IMR-90 (cell line): ENCODE results near the gene ANKUB1. TPM values are rescaled to one million over a fixed set of nuclear protein-coding genes. Genes with fewer than 3 reads are reported as not detected.

Source experiments
- ATAC-seq: fragments of 200-7000 bp; cut with Tn5 transposase; 2 replicates; pipeline ENCODE4 v1.9.1; 2020; ENCODE audit warnings: low read depth, mild to moderate bottlenecking, moderate library complexity
- BruUV-seq: library from RNA; stranded (reverse); fragments of 400-500 nt; replicated peaks from 2 replicates; lab custom pipeline; 2021; lab: Mats Ljungman, UMichigan
- CTCF ChIA-PET: fragments of 300-600 bp; formaldehyde crosslinking; extraction: SDS; loops from one replicate; lab custom pipeline; 2021; ENCODE audit warnings: antibody characterized with exemption; lab: Yijun Ruan, JAX
- POLR2A ChIA-PET: fragments of 300-600 bp; sonication (Branson Sonifier 250); formaldehyde crosslinking; loops from one replicate; lab custom pipeline; 2022; ENCODE audit warnings: antibody characterized with exemption; ENCODE audit not compliant: unreplicated experiment; lab: Charles Lee
- DNase-seq: peaks from one replicate; pipeline ENCODE4 v3.0.0; 2013
- H2AFZ ChIP-seq: replicated peaks from 2 replicates; pipeline ENCODE3; 2013; ENCODE audit warnings: low read length, mild to moderate bottlenecking; ENCODE audit not compliant: poor library complexity
- H2AK5ac ChIP-seq: 2 replicates; pipeline ENCODE4 v1.6.1; 2013; ENCODE audit warnings: low read depth, low read length, inconsistent platforms
- H2AK9ac ChIP-seq: replicated peaks from 2 replicates; pipeline ENCODE3; 2013; ENCODE audit warnings: mild to moderate bottlenecking, low read depth, low read length, moderate library complexity; ENCODE audit not compliant: poor library complexity
- H2BK120ac ChIP-seq: 2 replicates; pipeline ENCODE4 v1.6.1; 2013; ENCODE audit warnings: low read depth, low read length, inconsistent platforms
- H2BK15ac ChIP-seq: 3 replicates; pipeline ENCODE4 v1.6.1; 2013; ENCODE audit warnings: low read depth, low read length, inconsistent platforms
- H2BK20ac ChIP-seq: 2 replicates; pipeline ENCODE4 v1.6.1; 2013; ENCODE audit warnings: low read depth, mild to moderate bottlenecking, inconsistent platforms, low read length, moderate library complexity
- H2BK5ac ChIP-seq: 2 replicates; pipeline ENCODE4 v1.6.1; 2013; ENCODE audit warnings: mild to moderate bottlenecking, low read depth, low read length, inconsistent platforms; ENCODE audit not compliant: poor library complexity, severe bottlenecking
- H3K14ac ChIP-seq: replicated peaks from 2 replicates; pipeline ENCODE4 v1.6.1; 2013; ENCODE audit warnings: low read depth, low read length, inconsistent platforms
- H3K18ac ChIP-seq: 2 replicates; pipeline ENCODE4 v1.6.1; 2013; ENCODE audit warnings: low read depth, low read length, control low read depth
- H3K23ac ChIP-seq: 2 replicates; pipeline ENCODE4 v1.6.1; 2013; ENCODE audit warnings: low read depth, low read length, inconsistent platforms
- H3K27ac ChIP-seq: 2 replicates; pipeline ENCODE4 v1.5.1; 2013; ENCODE audit warnings: mild to moderate bottlenecking, control low read depth, low read length; ENCODE audit not compliant: insufficient read depth
- H3K27me3 ChIP-seq: 2 replicates; pipeline ENCODE4 v1.6.1; 2013; ENCODE audit warnings: low read length; ENCODE audit not compliant: control insufficient read depth, insufficient read depth
- H3K36me3 ChIP-seq: 2 replicates; pipeline ENCODE4 v1.6.1; 2013; ENCODE audit warnings: low read length, mixed read lengths; ENCODE audit not compliant: control insufficient read depth, insufficient read depth
- H3K4ac ChIP-seq: 2 replicates; pipeline ENCODE4 v1.6.1; 2013; ENCODE audit warnings: low read depth, low read length, inconsistent platforms
- H3K4me1 ChIP-seq: 2 replicates; pipeline ENCODE4 v1.6.1; 2013; ENCODE audit warnings: low read length, mixed read lengths; ENCODE audit not compliant: control insufficient read depth, insufficient read depth
- H3K4me2 ChIP-seq: 2 replicates; pipeline ENCODE4 v1.6.1; 2013; ENCODE audit warnings: low read depth, mild to moderate bottlenecking, control low read depth, low read length, moderate library complexity
- H3K4me3 ChIP-seq: 2 replicates; pipeline ENCODE4 v1.5.1; 2013; ENCODE audit warnings: low read depth, mild to moderate bottlenecking, control low read depth, low read length, moderate library complexity; ENCODE audit not compliant: insufficient read depth
- H3K56ac ChIP-seq: 2 replicates; pipeline ENCODE4 v1.6.1; 2013; ENCODE audit warnings: low read length, inconsistent platforms; ENCODE audit not compliant: insufficient read depth; ENCODE audit errors: extremely low read depth
- H3K79me1 ChIP-seq, 2 experiments: 2 replicates each; pipeline ENCODE4 v1.6.1; 2013; ENCODE audit warnings: low read length in 2 of 2, inconsistent platforms in 1 of 2, low read depth in 1 of 2
- H3K9ac ChIP-seq: 2 replicates; pipeline ENCODE4 v1.6.1; 2013; ENCODE audit warnings: low read depth, low read length, control low read depth
- H3K9me1 ChIP-seq: 2 replicates; pipeline ENCODE4 v1.6.1; 2013; ENCODE audit warnings: low read length, inconsistent platforms; ENCODE audit not compliant: insufficient read depth
- H3K9me3 ChIP-seq: 2 replicates; pipeline ENCODE4 v1.6.1; 2013; ENCODE audit warnings: low read length; ENCODE audit not compliant: control insufficient read depth, insufficient read depth
- H4K20me1 ChIP-seq: 2 replicates; pipeline ENCODE4 v1.6.1; 2013; ENCODE audit warnings: low read length, inconsistent platforms; ENCODE audit not compliant: insufficient read depth
- H4K5ac ChIP-seq: 2 replicates; pipeline ENCODE4 v1.6.1; 2013; ENCODE audit warnings: mild to moderate bottlenecking, low read depth, low read length, control low read depth
- H4K8ac ChIP-seq, 2 experiments: 2 replicates each; pipeline ENCODE4 v1.6.1; 2013; ENCODE audit warnings: low read depth in 2 of 2, low read length in 2 of 2, control low read depth in 1 of 2, inconsistent platforms in 1 of 2
- H4K91ac ChIP-seq: 2 replicates; pipeline ENCODE4 v1.6.1; 2013; ENCODE audit warnings: low read depth, low read length, inconsistent platforms; ENCODE audit not compliant: insufficient read depth
- MXI1 ChIP-seq: IDR thresholded peaks from 2 replicates; pipeline ENCODE4 v1.6.1; 2012; ENCODE audit warnings: low read depth, mild to moderate bottlenecking, low read length, moderate library complexity, borderline replicate concordance
- POLR2A ChIP-seq: IDR thresholded peaks from 2 replicates; pipeline ENCODE4 v1.6.1; 2012; ENCODE audit warnings: mild to moderate bottlenecking, low read depth, low read length
- WGBS, 2 experiments: methylation state at CpG; one replicate each; pipeline versions ENCODE4 v1.1.5 to v1.1.7; 2013; ENCODE audit warnings: missing lambda C conversion rate in 2 of 2; ENCODE audit not compliant: insufficient read length in 1 of 2; ENCODE audit errors: extremely low coverage in 2 of 2; 5-methylcytosine and 5-hydroxymethylcytosine counted together
- dilution Hi-C: fragments of 300-500 bp; cut with HindIII; formaldehyde crosslinking; loops from one replicate; pipeline ENCODE4 v1.14.3; 2018; ENCODE audit warnings: low sequenced_read_pairs; ENCODE audit not compliant: unreplicated experiment
- in situ Hi-C: fragments of 300-500 bp; cut with MboI; formaldehyde crosslinking; loops from 3 replicates; pipeline ENCODE4 v1.14.3; 2019; ENCODE audit warnings: low sequenced_read_pairs, inconsistent platforms, mixed read lengths
- intact Hi-C: fragments of 100-400 bp; cut with micrococcal nuclease; formaldehyde crosslinking; loops from 2 replicates; pipeline ENCODE4 v1.10.0; 2022
- polyA plus RNA-seq, 3 experiments: library from polyadenylated mRNA; depleted of rRNA; stranded (reverse); fragments of >200 nt; gene quantifications; 2 replicates each; pipeline ENCODE4 v1.2.3, GENCODE V29; 2012; ENCODE audit warnings: low replicate concordance in 1 of 3
- total RNA-seq: library from RNA; depleted of rRNA; stranded (reverse); fragments of >200 nt; gene quantifications from 2 replicates; pipeline ENCODE4 v1.2.3, GENCODE V29; 2012

Gene ANKUB1
- total and polyA plus RNA-seq, 2 of the 4 experiments (the other 2 are of a cell fraction) = not detected

- no peaks in the 10 kb centered on the region for H4K20me1 ChIP-seq
- no peak overlapping the region for H3K18ac ChIP-seq
- H4K5ac ChIP-seq = no peak overlapping the region
- intact Hi-C loops (no loop called here), in situ Hi-C loops (no loop called here), dilution Hi-C loops (loop anchor here (25.0 kb wide), 1 partner anchor 215 kb away; no protein-coding TSS in a partner anchor)
- WGBS, 2 experiments = no CpG with 5 or more reads among the region's 2 CpGs
- H3K56ac ChIP-seq = no peak overlapping the region
- H3K14ac ChIP-seq = no peak overlapping the region
- ChIA-PET POLR2A (no interaction called here), CTCF (no interaction called here)
- H3K79me1 ChIP-seq = no peaks in the 10 kb centered on the region
- H2AFZ ChIP-seq = no peak overlapping the region
- no peak overlapping the region for H3K4me3 ChIP-seq
- H3K9ac ChIP-seq = no peak overlapping the region
- H3K4me1 ChIP-seq = no peaks in the 10 kb centered on the region
- H3K4me2 ChIP-seq = no peak overlapping the region
- no peaks in the 10 kb centered on the region for H3K9me1 ChIP-seq
- no peak overlapping the region for H2BK5ac ChIP-seq
- H3K23ac ChIP-seq = no peak overlapping the region
- no peak overlapping the region for H4K91ac ChIP-seq
- H2BK120ac ChIP-seq = no peak overlapping the region
- no peaks in the 10 kb centered on the region for H3K9me3 ChIP-seq
- H2AK9ac ChIP-seq = no peak overlapping the region
- no peak for ATAC-seq
- H3K36me3 ChIP-seq = no peaks in the 10 kb centered on the region
- no TSS peak for BruUV-seq
- H2BK20ac ChIP-seq = no peak overlapping the region
- no peak overlapping the region for H4K8ac ChIP-seq
- H2AK5ac ChIP-seq = no peak overlapping the region
- no peak overlapping the region for H3K4ac ChIP-seq
- no peak for DNase-seq
- H3K27me3 ChIP-seq = peaks cover 1% of the 10 kb centered on the region; the same call in 1 of the 2 replicates
- no peak overlapping the region for H2BK15ac ChIP-seq
- H3K27ac ChIP-seq = no peak overlapping the region
- TF ChIP-seq POLR2A (no peak), MXI1 (no peak)
Observed at GRCh38 chr3:149727656-149728055, 64.7 kb downstream of the ANKUB1 start.
